Loucy (cell line): ENCODE measurements around the gene PRRC2B.

Experiments used
- CTCF ChIP-seq: fragments of 200-600 bp; sonication (generic); conservative IDR thresholded peaks from 2 replicates; pipeline ENCODE4 v1.5.1; 2014; ENCODE audit warnings: mild to moderate bottlenecking, antibody characterized with exemption, low read length
- EZH2phosphoT487 ChIP-seq: fragments of 200-600 bp; IDR thresholded peaks from 2 replicates; pipeline ENCODE4 v1.6.1; 2018; ENCODE audit warnings: antibody characterized with exemption, mild to moderate bottlenecking, moderate library complexity, borderline replicate concordance

- TF ChIP-seq CTCF (no peak), EZH2phosphoT487 (no peak)
Observed at GRCh38 chr9:131423171-131423581, 29.3 kb downstream of the PRRC2B start.
